Panc1 (cell line): ENCODE data around the gene AGPAT3. TPM values are rescaled to one million over a fixed set of nuclear protein-coding genes. Genes with fewer than 3 reads are reported as not detected.

Experiments used
- ATAC-seq: fragments of 200-7000 bp; cut with Tn5 transposase; 2 replicates; pipeline ENCODE4 v1.9.1; 2020; ENCODE audit warnings: mild to moderate bottlenecking, moderate library complexity
- BruUV-seq: library from RNA; stranded (reverse); fragments of 400-500 nt; replicated peaks from 2 replicates; lab custom pipeline; 2021; lab: Mats Ljungman, UMichigan
- CTCF ChIA-PET: fragments of 300-600 bp; sonication (Branson Sonifier 250); formaldehyde crosslinking; loops from one replicate; lab custom pipeline; 2022; ENCODE audit warnings: antibody characterized with exemption; lab: Charles Lee
- POLR2A ChIA-PET: fragments of 300-600 bp; sonication (Branson Sonifier 250); formaldehyde crosslinking; loops from one replicate; lab custom pipeline; 2022; ENCODE audit warnings: antibody characterized with exemption; lab: Charles Lee
- DNase-seq: peaks from one replicate; pipeline ENCODE4 v3.0.0-alpha.2; 2010; ENCODE audit warnings: low read depth, low spot score
- H3K27ac ChIP-seq: 2 replicates; pipeline ENCODE4 v1.5.1; 2011; ENCODE audit warnings: mild to moderate bottlenecking, low read length, inconsistent platforms
- H3K27me3 ChIP-seq: fragments of 200-500 bp; sonication (Bioruptor generic); 2 replicates; pipeline ENCODE4 v1.6.0; 2014; ENCODE audit warnings: low read length, inconsistent platforms; ENCODE audit not compliant: control insufficient read depth, insufficient read depth
- H3K36me3 ChIP-seq: fragments of 200-500 bp; sonication (Bioruptor generic); 2 replicates; pipeline ENCODE4 v1.5.1; 2014; ENCODE audit warnings: inconsistent platforms, mild to moderate bottlenecking, low read length, moderate library complexity; ENCODE audit not compliant: control insufficient read depth, insufficient read depth
- H3K4me1 ChIP-seq: 2 replicates; pipeline ENCODE4 v1.5.1; 2011; ENCODE audit warnings: inconsistent platforms, mild to moderate bottlenecking, low read length, moderate library complexity; ENCODE audit not compliant: control insufficient read depth, insufficient read depth
- H3K4me3 ChIP-seq, 2 experiments: 2 replicates each; pipeline ENCODE4 v1.5.1; 2011 to 2012; ENCODE audit warnings: low read depth in 2 of 2, low read length in 2 of 2, mild to moderate bottlenecking in 2 of 2, inconsistent platforms in 1 of 2, moderate library complexity in 1 of 2
- H3K9me3 ChIP-seq: fragments of 200-500 bp; sonication (Bioruptor generic); 2 replicates; pipeline ENCODE4 v1.5.1; 2014; ENCODE audit warnings: low read depth, mild to moderate bottlenecking, inconsistent platforms, low read length, moderate library complexity; ENCODE audit not compliant: control insufficient read depth, insufficient read depth
- POLR2AphosphoS5 ChIP-seq: IDR thresholded peaks from 2 replicates; pipeline ENCODE4 v1.6.1; 2012; ENCODE audit warnings: mild to moderate bottlenecking, low read depth, low read length, moderate library complexity
- SIN3A ChIP-seq: IDR thresholded peaks from 2 replicates; pipeline ENCODE4 v1.6.1; 2012; ENCODE audit warnings: low read depth, mild to moderate bottlenecking, low read length, moderate library complexity, borderline replicate concordance; ENCODE audit not compliant: insufficient read depth
- TCF7L2 ChIP-seq: IDR thresholded peaks from 2 replicates; pipeline ENCODE4 v1.6.1; 2011; ENCODE audit warnings: mild to moderate bottlenecking, low read depth, low read length, inconsistent platforms
- in situ Hi-C: cut with HindIII; loops from 2 replicates; pipeline ENCODE4 v1.10.0; 2016; ENCODE audit warnings: low sequenced_read_pairs, low pct_unique_long_range_greater_than_20kb
- intact Hi-C: fragments of 100-400 bp; cut with micrococcal nuclease; formaldehyde crosslinking; loops from one replicate; pipeline ENCODE4 v1.10.0; 2022; ENCODE audit not compliant: unreplicated experiment
- total RNA-seq: library from RNA; stranded (reverse); gene quantifications from one replicate; pipeline ENCODE4 v1.2.1, GENCODE V29; 2021; ENCODE audit not compliant: unreplicated experiment
- TF ChIP-seq, protein P1 (sequence below): fragments of 450-650 bp; IDR thresholded peaks from 2 replicates; pipeline ENCODE4 v1.5.1; 2017; ENCODE audit warnings: mild to moderate bottlenecking
- TF ChIP-seq, protein P2 (sequence below), 2 experiments: IDR thresholded peaks; 2 replicates each; pipeline ENCODE4 v1.6.1; 2011 to 2012; ENCODE audit warnings: low read depth in 2 of 2, control low read depth in 1 of 2, low read length in 1 of 2, mild to moderate bottlenecking in 1 of 2, moderate library complexity in 1 of 2; ENCODE audit not compliant: insufficient read depth in 1 of 2

AGPAT3 gene
- total RNA-seq, 1 experiment from 2014 or later: 40.1 TPM

DNA sequence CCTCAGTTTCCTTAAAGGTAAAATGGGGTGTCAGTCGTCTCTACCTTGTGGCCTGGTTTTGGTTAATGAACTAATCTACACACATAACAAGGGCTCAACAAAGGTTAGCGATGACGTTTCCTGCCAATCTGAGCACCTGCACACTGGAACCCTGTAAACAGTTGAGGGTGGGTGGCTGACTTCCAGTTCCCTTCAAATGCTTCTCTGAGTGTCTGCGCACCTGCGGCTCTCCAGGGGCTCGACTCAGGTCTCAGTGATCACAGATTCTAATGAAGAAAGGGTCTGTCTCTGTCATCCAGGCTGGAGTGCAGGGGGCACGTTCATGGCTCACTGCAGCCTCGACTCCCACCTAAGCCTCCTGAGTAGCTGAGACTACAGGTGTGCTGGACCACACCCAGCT, 3.3 kb upstream of the AGPAT3 start:
- H3K4me3 ChIP-seq: no peak overlapping the region
- no peak for ATAC-seq
- H3K9me3 ChIP-seq: no peaks in the 10 kb centered on the region
- ChIA-PET POLR2A (no interaction called here), CTCF (no interaction called here)
- no peaks in the 10 kb centered on the region for H3K36me3 ChIP-seq
- no peak overlapping the region for H3K27ac ChIP-seq
- BruUV-seq: no TSS peak
- H3K4me1 ChIP-seq: peaks cover 2% of the 10 kb centered on the region
- TF ChIP-seq POLR2AphosphoS5: no peak
- TF ChIP-seq, protein P1, sequence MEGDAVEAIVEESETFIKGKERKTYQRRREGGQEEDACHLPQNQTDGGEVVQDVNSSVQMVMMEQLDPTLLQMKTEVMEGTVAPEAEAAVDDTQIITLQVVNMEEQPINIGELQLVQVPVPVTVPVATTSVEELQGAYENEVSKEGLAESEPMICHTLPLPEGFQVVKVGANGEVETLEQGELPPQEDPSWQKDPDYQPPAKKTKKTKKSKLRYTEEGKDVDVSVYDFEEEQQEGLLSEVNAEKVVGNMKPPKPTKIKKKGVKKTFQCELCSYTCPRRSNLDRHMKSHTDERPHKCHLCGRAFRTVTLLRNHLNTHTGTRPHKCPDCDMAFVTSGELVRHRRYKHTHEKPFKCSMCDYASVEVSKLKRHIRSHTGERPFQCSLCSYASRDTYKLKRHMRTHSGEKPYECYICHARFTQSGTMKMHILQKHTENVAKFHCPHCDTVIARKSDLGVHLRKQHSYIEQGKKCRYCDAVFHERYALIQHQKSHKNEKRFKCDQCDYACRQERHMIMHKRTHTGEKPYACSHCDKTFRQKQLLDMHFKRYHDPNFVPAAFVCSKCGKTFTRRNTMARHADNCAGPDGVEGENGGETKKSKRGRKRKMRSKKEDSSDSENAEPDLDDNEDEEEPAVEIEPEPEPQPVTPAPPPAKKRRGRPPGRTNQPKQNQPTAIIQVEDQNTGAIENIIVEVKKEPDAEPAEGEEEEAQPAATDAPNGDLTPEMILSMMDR: no peak
- no peak for DNase-seq
- no peaks in the 10 kb centered on the region for H3K27me3 ChIP-seq
- intact Hi-C loops: no loop called here
- in situ Hi-C loops: no loop called here

DNA sequence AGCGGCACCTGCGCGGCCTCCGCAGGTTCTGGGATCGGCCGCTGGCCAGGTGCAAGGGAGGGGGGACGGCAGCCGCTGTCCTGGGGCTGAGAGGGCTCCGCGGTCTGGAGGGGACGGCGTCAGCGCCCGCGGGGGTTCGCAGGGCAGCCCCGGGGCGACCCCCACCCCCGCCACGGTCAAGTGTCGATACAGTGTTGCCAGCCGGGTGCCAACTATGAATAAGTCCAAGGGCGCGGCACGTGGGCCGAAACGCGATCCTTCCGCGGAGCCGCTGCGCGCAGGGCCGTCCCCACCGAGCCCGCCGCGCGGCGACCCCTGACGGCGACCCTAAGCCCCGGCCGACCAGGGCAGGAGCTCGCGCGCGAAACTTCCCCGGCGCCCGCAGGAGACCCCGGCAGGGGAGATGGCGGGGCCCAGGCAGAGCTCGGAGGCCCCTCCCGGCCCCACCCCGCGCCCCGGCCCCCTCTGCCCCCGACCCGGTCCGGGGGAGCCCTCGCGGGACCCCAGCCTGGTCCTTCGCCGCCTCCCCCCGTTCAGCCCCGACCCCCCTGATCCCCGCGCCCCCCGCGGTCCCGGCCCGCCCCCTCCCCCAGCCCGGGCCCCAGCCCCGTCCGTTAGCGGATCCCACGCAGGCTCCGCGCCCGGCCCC, 586 bp upstream of the AGPAT3 start:
- ChIA-PET POLR2A (no interaction called here), CTCF (no interaction called here)
- Histone ChIP-seq H3K27ac (no peak overlapping the region), H3K4me1 (peaks cover 16% of the 10 kb centered on the region), H3K9me3 (no peaks in the 10 kb centered on the region), H3K36me3 (no peaks in the 10 kb centered on the region), H3K4me3 (peak overlapping the region; percentile 46 to 47), H3K27me3 (no peaks in the 10 kb centered on the region)
- BruUV-seq: no TSS peak
- TF ChIP-seq, protein P1: no peak
- TF ChIP-seq SIN3A: no peak
- TF ChIP-seq, protein P2, sequence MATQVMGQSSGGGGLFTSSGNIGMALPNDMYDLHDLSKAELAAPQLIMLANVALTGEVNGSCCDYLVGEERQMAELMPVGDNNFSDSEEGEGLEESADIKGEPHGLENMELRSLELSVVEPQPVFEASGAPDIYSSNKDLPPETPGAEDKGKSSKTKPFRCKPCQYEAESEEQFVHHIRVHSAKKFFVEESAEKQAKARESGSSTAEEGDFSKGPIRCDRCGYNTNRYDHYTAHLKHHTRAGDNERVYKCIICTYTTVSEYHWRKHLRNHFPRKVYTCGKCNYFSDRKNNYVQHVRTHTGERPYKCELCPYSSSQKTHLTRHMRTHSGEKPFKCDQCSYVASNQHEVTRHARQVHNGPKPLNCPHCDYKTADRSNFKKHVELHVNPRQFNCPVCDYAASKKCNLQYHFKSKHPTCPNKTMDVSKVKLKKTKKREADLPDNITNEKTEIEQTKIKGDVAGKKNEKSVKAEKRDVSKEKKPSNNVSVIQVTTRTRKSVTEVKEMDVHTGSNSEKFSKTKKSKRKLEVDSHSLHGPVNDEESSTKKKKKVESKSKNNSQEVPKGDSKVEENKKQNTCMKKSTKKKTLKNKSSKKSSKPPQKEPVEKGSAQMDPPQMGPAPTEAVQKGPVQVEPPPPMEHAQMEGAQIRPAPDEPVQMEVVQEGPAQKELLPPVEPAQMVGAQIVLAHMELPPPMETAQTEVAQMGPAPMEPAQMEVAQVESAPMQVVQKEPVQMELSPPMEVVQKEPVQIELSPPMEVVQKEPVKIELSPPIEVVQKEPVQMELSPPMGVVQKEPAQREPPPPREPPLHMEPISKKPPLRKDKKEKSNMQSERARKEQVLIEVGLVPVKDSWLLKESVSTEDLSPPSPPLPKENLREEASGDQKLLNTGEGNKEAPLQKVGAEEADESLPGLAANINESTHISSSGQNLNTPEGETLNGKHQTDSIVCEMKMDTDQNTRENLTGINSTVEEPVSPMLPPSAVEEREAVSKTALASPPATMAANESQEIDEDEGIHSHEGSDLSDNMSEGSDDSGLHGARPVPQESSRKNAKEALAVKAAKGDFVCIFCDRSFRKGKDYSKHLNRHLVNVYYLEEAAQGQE (IDR thresholded peaks at IDR 0.05; ENCODE audit: insufficient read depth in 1 of 2, low read depth in 2 of 2, low read length in 1 of 2): no peak
- no peak for TF ChIP-seq POLR2AphosphoS5
- TF ChIP-seq TCF7L2: no peak
- in situ Hi-C loops (no loop called here), intact Hi-C loops (no loop called here)
- peak; percentile 55 for ATAC-seq
- no peak for DNase-seq
